NCI-H146 treated with DMSO at 0.1 percent for 48 hours (cell line): ENCODE results near the gene MRPL45.
A peak's percentile ranks its signal among the peaks of the same experiment; 100 is the strongest.

ENCODE experiments used
- DNase-seq: peaks from one replicate; lab custom pipeline; 2025; ENCODE audit not compliant: unreplicated experiment; lab: John Stamatoyannopoulos, UW

MRPL45 gene

DNA sequence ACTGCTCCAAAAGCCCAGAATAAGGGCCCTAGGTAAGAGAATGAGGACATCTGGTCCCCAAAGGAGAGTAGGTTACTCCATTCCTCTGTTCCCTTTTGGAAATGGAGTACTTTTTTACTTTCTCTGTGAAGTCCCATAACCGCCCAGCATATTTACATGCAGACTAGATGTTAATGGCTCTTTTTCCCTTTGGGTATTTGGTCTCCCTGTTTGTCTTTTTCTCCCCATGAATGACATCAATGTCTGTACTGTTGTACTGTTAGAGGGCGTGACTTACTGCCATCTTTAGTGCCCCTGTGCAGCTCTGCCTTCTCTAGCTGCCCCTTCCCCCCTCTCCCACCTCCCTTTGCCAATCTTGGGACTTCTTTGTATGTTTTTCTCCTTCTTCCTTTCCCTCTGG is 27.8 kb downstream of the MRPL45 start:
- DNase-seq: no peak

DNA sequence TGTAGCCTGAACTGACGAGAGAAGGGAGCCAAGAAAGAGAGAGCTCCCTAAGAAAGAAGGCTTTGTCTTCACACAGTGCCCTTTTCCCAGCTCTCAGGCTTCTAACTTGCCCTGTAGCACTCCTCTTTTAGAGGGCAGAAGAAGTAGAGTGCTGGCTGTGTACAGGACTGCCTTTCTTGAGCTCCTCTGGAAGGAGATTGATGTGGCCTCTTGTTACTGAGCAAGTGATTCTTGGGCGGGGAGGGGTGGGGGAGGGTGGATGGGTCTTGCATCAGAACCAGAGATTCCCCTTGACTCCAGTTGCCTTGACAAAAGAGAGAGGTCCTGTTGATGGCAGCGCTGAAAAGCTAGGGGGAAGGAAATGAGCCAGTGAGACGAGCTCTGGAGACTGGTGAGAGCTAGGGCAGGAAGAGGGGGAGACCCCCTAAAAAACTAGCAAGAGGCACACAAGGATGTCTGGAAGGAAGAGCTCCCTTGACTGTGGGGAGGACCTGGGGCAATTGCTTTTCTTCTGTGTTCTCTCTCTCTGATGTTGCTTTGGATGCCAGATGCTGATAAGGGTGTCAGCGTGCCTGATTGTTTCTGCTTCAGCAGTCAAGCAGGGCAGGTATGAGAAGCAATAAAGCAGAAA is 28.4 kb downstream of the MRPL45 start:
- DNase-seq: no peak

DNA sequence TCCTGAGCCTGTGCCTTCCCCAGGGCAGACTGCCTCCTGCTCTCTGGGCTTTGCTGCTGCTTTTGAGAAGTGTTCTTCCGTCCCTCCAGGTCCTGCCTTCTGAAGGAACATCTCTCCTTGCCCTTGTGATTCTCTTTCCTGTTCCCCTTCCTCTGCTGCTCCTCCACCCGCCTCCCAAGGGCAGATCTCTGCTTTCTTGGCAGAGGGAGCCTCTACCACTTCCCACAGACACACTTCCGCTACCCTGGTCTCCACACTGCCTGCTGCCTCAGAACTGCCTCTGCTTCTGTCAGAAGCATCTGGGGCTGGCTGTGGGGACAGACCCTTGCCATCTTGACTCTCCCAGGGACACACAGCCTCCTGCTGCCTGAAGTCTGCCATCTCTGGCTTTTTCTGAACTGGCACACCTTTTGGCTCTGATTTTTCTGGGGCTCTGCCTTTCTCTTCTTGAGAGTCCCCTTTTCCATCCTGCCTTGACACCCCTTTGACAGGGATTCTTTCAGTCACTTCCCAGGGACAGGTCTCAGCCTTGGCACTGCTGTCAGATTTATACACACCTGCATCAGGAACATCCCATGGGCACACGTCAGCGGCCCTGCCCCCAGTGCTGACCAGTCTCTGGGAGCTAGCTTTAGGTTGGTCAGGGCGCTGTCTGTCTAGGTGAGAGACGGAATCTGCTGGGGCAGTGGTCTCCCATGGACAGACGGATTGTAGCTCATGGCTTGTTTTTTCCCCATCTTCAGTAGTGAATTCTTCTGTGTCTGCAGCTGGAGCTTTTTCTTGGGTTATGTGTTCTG is 30.2 kb downstream of the MRPL45 start:
- no peak for DNase-seq

DNA sequence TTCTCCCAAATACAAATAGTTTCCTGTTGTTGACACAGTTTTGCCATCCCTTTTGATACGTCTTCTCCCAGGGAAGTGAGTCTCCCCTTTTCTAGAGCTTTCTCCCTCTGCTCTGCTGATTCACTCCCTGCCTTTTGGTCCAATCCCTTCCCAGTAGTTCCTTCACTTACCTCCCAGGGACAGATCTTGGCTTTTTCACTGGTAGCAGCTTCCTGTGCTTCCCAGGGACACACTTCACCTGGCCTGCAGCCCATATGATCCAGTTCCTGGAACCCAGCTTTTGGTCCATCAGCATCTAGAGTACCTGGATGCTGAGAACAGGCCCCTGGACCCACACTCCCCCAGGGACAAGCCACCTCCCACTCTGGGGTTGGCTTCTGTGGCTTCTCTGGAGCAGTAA is 31.0 kb downstream of the MRPL45 start:
- DNase-seq: no peak

DNA sequence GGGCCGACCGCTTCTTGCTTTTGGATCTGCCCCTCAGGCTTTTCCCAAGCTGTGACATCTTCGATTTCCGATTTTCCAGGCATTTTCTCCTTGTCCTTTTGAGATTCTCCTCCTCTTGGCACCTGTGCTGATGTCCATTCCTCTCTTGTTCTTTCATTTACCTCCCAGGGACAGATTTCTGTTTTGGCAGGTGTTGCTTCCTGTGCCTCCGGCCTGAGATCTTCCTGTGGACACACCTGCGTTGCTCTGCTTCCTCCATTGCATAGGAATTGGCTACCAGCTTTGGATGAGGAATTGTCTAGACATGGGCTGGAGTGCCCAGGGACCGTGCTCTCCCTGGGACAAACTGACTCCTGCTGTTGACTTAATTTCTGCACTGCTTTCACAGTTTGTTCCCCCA is 31.7 kb downstream of the MRPL45 start:
- peak; percentile 45 for DNase-seq

DNA sequence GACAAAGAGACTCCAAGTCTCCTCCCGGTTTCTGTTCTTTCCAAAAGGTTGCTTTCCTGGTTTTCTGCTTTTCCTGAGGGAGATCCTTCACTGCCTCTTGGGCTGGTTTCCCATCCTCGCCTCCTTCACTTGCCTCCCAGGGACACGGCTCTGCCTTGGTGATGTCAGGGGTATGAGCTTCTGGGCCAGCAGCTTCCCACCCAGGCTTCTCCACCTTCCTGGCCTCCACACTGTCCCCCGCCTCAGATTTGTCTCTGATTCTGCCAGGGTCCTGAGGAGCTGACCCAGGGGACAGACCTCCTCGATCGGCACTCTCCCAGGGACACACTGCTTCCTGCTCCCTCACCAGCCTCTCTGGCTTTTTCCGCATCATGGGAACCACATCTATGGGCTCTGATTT is 32.3 kb downstream of the MRPL45 start:
- DNase-seq: no peak

DNA sequence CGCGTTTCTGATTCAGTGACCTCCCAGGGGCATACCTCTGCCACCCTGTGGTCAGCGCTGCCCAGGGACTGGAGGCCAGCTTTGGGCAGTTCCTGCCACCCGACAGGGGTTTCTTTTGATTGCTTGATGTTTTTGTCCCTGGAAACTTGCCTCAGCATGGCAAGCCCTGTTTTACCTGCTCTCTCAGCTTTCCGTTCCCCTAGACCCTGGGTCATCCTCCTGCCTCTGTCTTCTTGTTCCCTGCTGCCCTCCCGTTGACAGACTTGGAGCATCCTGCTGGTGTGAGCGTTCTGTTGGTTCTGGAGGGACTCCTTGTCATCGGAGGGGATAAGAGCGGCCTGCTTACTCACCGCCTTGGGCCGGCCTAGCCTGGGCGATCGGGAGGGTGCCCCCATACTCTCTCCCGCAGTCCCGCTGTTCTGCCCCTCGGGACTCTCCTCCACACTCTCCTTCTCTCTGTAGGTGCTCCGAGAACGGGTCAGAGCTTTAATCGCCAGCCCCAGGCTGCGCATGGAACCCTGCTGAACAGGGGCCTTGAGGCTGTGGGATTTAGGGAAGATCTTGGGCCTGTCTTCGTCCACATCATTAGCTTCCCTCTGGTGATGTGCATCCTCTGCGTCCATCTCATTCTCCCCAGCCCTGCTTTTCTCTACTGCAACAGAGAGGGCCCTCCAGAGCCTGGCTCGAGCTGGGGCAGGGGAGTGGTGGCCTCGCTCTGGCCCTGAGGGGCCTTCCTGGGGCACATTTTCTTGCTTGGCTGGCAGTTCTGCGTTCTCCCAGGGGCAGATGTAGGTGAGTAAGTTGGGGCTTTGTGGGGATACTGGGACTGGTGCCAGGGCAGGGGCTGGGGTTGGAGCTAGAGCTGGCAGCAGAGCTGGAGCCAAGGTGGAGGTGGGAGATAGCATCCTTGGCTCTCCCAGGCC is 33.1 kb downstream of the MRPL45 start:
- no peak for DNase-seq

DNA sequence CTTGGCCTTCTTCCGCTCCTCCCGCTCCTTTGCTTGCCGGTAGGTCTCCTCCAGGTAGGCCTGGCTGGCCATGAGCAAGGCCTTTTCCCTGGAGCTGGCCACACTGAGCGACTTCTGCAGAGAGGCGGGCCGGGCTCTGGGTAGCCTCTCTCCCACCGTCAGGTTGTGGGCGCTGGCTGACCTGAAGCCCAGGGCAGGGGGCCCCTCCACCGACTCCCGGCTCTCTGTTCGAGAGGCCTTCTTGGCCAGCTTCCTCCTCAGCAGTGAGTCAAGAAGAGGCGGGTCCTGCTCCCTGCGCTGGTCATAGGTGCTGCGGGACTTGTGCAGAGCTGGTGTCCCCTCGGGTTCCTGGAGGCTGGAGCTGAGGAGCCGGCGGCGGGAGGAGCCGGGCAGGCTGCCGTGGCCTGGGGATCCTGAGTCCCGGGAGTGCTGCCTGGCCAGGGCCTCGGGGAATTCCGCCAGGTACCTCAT is 34.0 kb downstream of the MRPL45 start:
- no peak for DNase-seq

DNA sequence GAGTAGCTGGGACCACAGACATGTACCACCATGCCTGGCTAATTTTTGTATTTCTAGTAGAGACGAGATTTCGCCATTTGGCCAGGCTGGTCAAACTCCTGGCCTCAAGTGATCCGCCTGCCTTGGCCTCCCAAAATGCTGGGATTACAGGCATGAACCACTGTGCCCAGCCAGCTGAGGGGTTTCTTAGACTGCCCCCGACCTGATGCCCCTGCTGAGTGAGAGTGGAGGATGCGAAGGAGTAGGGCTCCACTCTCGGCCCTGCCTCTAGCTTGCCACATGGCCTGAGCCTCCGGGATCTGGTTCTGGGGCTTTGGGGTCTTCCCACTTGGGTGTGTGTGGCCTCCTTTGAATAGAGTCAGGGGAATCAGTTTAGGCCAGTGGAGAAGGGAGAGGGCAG is 35.8 kb downstream of the MRPL45 start:
- DNase-seq: no peak

DNA sequence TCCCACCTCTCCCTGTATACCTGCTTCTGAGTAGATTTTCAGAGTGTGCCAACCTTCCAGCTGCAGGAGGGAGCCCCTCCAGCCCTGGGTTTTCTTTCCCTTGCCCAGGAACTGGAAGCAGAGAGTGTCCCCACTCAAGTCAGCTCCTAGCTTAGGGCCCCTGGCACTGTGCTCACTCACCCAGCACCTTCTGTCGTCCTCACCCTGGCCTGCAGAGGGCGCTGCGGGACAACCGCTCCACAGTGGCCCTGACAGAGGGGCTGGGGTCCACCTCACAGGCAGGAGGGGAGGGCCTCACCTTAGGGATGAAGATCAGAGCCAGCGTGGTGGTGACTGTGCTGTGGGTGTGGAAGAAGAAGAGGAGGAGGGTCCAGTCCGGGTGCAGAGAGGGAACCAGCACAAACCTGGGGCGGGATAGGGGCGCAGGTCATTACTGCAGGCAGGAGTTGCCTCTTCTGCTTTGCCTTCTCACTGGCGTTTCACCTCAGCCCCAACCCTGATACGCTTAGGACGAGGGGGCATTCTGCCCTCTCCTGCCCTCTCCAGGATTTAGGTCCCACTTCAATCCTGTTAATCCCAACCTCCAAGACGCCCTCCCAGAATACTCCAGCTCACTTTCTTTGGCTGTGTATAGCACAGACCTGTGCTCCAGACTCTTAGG is 36.8 kb downstream of the MRPL45 start:
- DNase-seq: no peak

DNA sequence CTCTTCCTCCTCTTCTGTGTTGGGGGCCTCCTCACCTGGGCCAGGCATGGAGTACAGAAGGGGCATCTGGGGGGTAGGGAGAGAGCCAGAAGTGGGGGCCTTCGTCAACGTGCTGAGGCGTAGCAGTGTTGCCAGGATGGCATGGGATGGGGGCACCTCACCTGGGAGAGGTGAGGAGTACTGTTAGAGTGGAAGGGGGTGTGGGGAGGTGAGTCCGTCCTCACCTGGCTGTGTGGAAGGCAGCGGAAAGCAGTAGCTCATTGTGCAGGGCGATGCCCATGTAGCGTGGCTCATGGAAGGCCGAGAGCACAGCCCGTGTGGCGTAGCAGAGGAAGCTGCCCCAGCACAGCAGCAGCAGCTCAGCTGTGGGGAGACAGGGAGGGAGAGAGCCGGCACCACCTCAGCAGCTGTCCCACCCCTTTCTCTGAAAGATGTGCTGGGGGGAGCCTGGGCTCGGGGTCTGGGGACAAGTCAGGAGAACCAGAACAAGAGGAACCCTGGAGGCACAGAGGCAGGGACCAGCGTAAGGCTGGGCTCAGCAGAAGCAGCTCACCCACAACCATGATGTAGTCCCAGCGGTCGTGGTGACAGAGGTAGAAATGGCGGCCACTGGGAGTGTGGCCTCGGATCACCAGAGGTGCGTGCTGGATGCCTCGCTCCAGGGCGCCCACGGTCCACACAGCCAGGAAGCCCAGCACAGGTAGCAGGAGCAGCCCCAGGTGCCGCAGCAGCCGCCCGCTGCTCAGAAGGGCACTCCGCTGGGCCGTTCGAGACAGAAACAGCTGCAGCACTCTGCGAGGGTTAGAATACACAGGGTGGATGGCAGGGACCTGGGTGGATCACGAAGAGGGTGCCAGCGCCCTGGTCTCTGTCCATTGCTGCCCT is 37.8 kb downstream of the MRPL45 start:
- no peak for DNase-seq

DNA sequence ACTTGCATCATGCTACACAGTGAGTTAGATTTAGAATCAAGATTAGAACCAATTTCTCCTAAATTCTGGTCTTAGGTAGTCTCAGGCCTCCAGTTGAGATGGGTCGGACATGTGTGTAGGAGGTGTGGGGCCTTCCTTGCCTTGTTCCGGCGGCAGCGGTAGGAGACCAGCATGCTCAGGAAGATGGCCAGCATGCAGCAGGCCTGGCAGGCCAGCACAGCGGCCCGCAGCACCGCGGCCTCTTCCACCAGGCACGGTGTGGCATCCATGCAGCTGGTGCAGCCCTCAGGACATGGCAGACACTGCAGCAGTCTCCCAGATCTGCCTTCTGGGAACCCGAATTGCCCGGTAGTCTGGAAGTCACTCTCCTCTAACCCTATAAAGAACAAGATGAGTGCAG is 39.9 kb downstream of the MRPL45 start:
- no peak for DNase-seq

DNA sequence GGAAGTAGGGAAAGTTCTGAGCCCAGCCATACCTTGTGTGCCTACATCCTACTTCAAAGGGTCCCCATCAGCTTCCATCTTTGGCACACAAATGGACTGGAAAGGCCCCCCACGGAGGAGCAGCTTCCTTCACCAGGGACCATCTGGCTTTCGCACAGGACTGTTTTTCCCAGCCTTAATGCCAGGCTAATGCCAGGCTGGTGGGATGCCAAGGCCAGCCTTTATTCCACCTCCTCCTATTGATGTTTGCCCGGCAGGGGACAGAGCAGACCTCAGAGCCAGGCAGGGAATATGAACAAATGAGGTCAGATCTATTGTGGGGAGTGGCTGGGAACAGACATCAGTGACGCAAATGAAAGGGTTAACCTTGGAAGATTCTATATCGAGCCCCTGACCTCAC is 41.1 kb downstream of the MRPL45 start:
- DNase-seq: no peak

DNA sequence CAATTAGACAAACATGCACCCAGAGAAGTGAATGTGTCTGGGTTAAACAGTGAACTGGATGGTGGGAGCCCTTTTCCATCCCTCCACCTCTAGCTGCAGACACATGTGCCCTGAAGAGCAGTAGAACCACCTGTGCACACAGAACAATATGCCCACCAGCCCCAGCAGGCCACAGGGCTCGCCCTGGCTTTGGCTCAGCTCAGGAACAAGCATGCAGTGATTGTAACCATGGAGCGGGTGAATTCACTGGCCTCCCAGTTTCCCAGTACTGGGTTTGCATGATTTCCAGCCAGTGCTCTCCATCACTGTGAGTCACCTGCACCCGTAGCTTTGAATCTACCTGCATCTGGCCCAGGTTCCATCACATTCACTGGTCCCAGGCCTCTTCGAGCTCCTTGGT is 41.6 kb downstream of the MRPL45 start:
- no peak for DNase-seq

DNA sequence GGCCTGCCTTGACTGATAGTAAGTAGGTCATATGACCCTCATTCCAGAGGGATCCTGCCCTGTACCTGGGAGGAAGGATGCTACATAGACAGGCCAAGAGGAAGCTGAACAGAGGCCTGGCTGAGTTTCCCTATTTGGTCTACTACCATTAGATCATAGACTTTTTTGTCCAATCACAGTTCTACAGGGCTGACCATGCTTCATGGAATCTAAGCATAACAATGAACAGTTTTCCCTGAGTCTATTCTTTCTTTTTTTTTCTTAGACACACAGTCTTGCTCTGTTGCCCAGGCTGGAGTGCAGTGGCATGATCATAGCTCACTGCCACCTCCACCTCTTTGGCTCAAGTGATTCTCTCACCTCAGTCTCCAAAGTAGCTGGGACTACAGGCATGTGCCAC is 42.9 kb downstream of the MRPL45 start:
- no peak for DNase-seq

DNA sequence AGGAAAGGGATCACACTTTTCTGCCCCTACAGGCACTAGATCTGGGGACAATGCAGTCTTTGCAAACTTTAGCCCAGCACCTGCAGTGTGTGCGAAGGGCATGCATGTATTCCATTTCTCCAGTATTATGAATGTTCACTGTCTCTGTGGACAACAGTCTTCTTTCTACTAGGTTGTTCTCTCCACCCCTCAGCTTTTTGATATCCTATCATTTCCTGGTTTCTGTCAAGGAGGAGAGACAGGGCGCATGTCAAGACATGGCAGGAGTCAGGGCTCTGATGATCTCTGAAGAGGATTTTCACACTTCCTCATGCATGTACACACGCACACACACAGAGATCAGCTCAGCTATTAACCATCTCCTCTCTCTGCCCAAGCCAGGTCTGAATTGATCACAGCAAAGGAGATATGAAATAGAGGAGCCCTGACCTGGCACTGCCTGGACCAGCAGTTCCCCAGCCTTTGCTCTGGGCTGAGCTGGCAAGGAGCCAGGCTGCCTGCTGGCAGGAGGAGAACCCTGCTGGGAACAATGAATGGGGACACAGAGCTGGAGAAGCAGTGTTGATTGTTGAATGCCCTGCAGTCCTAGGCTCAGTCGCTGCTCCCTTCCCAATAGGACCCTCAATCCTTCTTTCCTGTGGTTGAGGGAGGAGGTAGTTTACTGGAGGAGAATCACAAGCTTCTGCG is 44.2 kb downstream of the MRPL45 start:
- DNase-seq: peak; percentile 89

DNA sequence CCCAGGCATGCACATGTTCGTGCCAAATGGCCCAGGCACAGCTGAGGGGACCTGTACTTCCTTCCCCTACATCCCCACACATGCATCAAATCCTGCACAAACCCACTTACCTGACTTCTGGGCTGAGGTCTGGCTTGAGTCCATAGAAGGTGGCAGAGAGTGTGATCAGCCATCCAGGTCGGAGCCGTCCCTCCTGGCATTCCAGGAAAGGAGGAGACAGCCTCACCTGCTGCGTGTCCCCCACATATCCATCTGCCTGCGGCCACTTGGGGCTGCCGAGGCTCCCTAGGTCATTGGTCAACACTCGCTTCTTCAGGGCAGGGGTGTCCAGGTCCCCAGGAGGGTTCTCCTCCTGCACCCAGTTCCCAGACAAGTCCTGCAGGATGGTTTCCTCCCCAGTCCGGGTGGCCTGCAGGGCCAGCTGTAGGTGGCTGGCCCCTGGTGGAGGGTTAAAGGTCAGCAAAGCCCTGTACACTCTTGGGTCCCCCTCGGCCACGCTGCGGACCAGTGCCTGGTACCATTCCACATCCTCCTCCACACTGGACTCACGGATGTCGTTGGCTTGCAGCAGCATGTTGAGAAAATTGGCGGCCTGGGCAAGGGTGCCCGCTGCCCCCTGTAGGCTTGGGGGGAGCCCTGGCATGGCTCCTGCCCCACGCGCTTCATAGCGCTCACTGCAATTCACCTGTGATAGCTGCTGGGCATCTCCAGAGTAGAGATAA is 46.1 kb downstream of the MRPL45 start:
- DNase-seq: no peak

DNA sequence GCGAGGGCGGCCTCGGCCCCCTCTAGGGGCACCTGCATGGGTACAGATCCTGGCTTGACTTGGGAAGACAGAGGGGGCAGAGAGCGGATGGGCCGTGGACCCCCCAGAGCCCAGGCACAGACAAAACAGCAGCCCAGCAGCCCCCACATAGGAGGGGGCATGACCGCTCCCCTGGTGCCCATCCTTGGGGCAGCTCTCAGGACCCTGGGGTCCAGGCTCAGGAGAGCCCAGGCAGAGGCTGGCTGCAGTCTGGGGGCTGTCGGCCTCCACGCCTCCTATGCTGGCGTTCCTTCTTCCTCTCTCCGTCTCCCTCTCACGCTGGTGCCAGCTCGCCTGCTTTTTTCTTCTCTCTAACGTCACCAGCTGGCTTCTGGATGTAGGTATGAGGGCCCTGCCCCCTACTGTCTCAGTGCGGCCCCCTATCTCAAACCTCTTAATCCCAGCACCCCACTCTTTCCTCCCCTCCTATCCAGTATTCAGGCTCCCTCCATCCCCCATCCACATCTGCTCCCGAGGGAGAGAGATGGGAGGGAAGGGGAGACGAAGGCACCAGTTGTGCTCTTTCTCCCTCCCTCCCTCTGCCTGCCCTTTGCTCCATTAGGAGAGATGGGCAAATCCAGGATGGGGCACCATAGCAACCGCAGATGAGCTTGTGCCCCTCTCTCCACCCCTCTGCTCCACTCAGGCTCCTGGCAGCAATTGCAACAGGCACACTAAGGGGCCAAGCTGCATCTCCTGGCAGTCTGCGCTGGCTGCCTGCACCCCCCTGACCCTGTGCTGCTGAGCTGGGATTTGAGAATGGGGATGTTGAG is 46.8 kb downstream of the MRPL45 start, which contains the start of gene GPR179:
Gene GPR179, minus strand, starts transcription at position 349 of the 812 bp plus-strand sequence. Its CDS starts 167 bp downstream, at position 182.
- DNase-seq: no peak
